Astrocyte of the cerebellum (primary cell): Measurements from ENCODE around the gene TLR10.

Experiments used
- DNase-seq: peaks from one replicate; pipeline ENCODE4 v3.0.0-alpha.2; 2011; ENCODE audit warnings: low read depth
- H3K4me3 ChIP-seq: 2 replicates; pipeline ENCODE4 v1.5.1; 2011; ENCODE audit warnings: mild to moderate bottlenecking, low read depth, low read length, moderate library complexity
- CTCF ChIP-seq: IDR thresholded peaks from 2 replicates; pipeline ENCODE4 v1.5.1; 2012; ENCODE audit warnings: low read length, low read depth, moderate library complexity, mild to moderate bottlenecking; ENCODE audit errors: missing control alignments
- in situ Hi-C: cut with HindIII; loops from 2 replicates; pipeline ENCODE4 v1.10.0; 2017; ENCODE audit warnings: low sequenced_read_pairs

Gene TLR10

GRCh38 chr4:38765382-38765781, 17.4 kb downstream of the TLR10 start:
- H3K4me3 ChIP-seq = no peak overlapping the region
- no peak for DNase-seq
- TF ChIP-seq CTCF = no peak
- in situ Hi-C loops = no loop called here

- no peak for TF ChIP-seq CTCF
- no peak for DNase-seq
- in situ Hi-C loops = no loop called here
Observed at GRCh38 chr4:38764277-38764676, 18.5 kb downstream of the TLR10 start.

GRCh38 chr4:38762560-38762959, 20.2 kb downstream of the TLR10 start:
- in situ Hi-C loops = no loop called here
- DNase-seq = no peak
- H3K4me3 ChIP-seq = no peak overlapping the region
- TF ChIP-seq CTCF = no peak

More at GRCh38 chr4:38764277-38764676, 18.5 kb downstream of the TLR10 start:
- no peak overlapping the region for H3K4me3 ChIP-seq

GRCh38 chr4:38759790-38760122, 23.0 kb downstream of the TLR10 start:
- no peak for DNase-seq
- in situ Hi-C loops = no loop called here
- TF ChIP-seq CTCF = no peak
- H3K4me3 ChIP-seq = no peak overlapping the region

GRCh38 chr4:38759113-38759789, 23.5 kb downstream of the TLR10 start:
- in situ Hi-C loops = no loop called here
- peak; percentile 45 for DNase-seq
- H3K4me3 ChIP-seq = no peak overlapping the region
- peak; percentile 61 for TF ChIP-seq CTCF

- no peak overlapping the region for H3K4me3 ChIP-seq
- DNase-seq = no peak
- peak; percentile 23 for TF ChIP-seq CTCF
- in situ Hi-C loops = no loop called here
Observed at GRCh38 chr4:38757945-38758600, 24.7 kb downstream of the TLR10 start.
